Activated CD8-positive, alpha-beta T cell treated with anti-CD3 and anti-CD28 coated beads, Interleukin-2, amount 10 ng/mL, durations not matched to agents 7 days and 5 days (primary cell): Measurements from ENCODE around the gene LCOR. TPM values are rescaled to one million over a fixed set of nuclear protein-coding genes. Genes with fewer than 3 reads are reported as not detected.

ENCODE experiments used
- ATAC-seq: fragments of 150-1000 bp; cut with Tn5 transposase; one replicate; pipeline ENCODE4 v1.10.0; 2021; ENCODE audit warnings: moderate library complexity
- CTCF ChIA-PET: fragments of 350-600 bp; sonication (Branson Sonifier 250); formaldehyde crosslinking; loops from one replicate; lab custom pipeline; 2021; ENCODE audit warnings: antibody characterized with exemption; lab: Charles Lee
- POLR2A ChIA-PET: fragments of 350-600 bp; sonication (Branson Sonifier 250); formaldehyde crosslinking; loops from one replicate; lab custom pipeline; 2021; ENCODE audit warnings: antibody characterized with exemption; lab: Charles Lee
- DNase-seq: peaks from one replicate; pipeline ENCODE4 v3.0.0-alpha.2; 2020
- H3K27ac Mint-ChIP-seq: one replicate; pipeline ENCODE4 v1.8.0; 2021; ENCODE audit warnings: mild to moderate bottlenecking, mixed read lengths
- H3K27me3 Mint-ChIP-seq: one replicate; pipeline ENCODE4 v1.8.0; 2021; ENCODE audit warnings: low read depth, mixed read lengths
- H3K36me3 Mint-ChIP-seq: one replicate; pipeline ENCODE4 v1.8.0; 2021; ENCODE audit warnings: low read depth, mixed read lengths
- H3K4me1 Mint-ChIP-seq: one replicate; pipeline ENCODE4 v1.8.0; 2021; ENCODE audit warnings: low read depth, mixed read lengths
- H3K4me3 Mint-ChIP-seq: one replicate; pipeline ENCODE4 v1.8.0; 2021; ENCODE audit warnings: mild to moderate bottlenecking, mixed read lengths
- H3K9me3 Mint-ChIP-seq: one replicate; pipeline ENCODE4 v1.8.0; 2022; ENCODE audit warnings: mixed read lengths; ENCODE audit not compliant: insufficient read depth
- total RNA-seq, 2 experiments: library from RNA; stranded (reverse); gene quantifications; one replicate each; pipeline ENCODE4 v1.2.3, GENCODE V29; 2021

The LCOR gene
- total RNA-seq, 2 experiments from 2014 or later: 36.6 to 37.4 TPM

- no peak for DNase-seq
- Mint-ChIP-seq H3K4me3 (no peak overlapping the region), H3K36me3 (peaks cover 28% of the 10 kb centered on the region), H3K9me3 (peaks cover 13% of the 10 kb centered on the region), H3K4me1 (peaks cover 23% of the 10 kb centered on the region), H3K27me3 (no peaks in the 10 kb centered on the region), H3K27ac (no peak overlapping the region)
- no peak for ATAC-seq
- POLR2A ChIA-PET: no interaction called here
- CTCF ChIA-PET: no interaction called here
Measured at GRCh38 chr10:96895662-96896424, 63.7 kb downstream of the LCOR start.

DNA sequence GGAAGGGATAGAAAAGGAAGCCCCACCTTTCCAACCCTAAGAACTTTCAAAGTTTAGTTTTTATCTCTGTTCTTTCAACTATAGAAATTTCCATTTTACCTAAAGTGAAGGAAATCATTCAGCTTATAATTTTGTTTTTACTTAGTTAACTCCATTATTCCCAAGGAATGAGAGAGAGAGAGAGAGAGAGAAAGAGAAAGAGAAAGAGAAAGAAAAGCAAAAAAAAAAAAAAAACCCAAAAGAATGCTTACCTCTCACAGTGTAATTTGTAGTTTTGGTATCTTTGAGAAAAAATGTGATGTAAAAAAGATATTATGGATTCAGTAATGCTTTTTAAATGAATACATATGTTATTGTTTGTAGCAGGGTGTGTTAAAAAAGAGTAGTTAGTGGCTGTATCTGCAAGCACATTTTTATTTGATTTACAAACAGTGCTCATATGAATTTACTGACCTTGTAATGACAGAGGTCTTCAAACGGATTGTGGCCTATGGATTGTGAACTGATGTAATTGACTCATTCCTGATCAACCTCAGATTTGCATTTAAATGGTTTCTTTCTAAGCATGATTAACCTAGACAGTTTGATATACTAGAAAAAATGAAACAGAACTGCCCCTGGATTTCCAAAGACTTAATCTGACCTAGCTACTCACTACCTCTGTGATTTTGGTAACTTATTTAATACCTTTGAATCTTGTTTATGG lies 64.9 kb downstream of the LCOR start:
- ATAC-seq: no peak
- peaks cover 6% of the 10 kb centered on the region for H3K9me3 Mint-ChIP-seq
- H3K27ac Mint-ChIP-seq: no peak overlapping the region
- DNase-seq: no peak
- H3K4me1 Mint-ChIP-seq: peaks cover 21% of the 10 kb centered on the region
- no peaks in the 10 kb centered on the region for H3K27me3 Mint-ChIP-seq
- H3K36me3 Mint-ChIP-seq: peaks cover 23% of the 10 kb centered on the region
- H3K4me3 Mint-ChIP-seq: no peak overlapping the region
- ChIA-PET CTCF (interaction anchor here (0.5 to 2.1 kb wide), 5 partner anchors 12 to 334 kb away, joined by 3 to 7 read pairs (median 3); no protein-coding TSS in a partner anchor), POLR2A (interaction anchor here (0.6 kb wide), 1 partner anchor 334 kb away, joined by 4 read pairs; no protein-coding TSS in a partner anchor)

GRCh38 chr10:96902117-96902516 lies 70.0 kb downstream of the LCOR start:
- no peak for ATAC-seq
- CTCF ChIA-PET: no interaction called here
- no peak for DNase-seq

GRCh38 chr10:96902731-96903358 lies 70.7 kb downstream of the LCOR start:
- no peak overlapping the region for H3K4me3 Mint-ChIP-seq

More at GRCh38 chr10:96902117-96902516, 70.0 kb downstream of the LCOR start:
- Mint-ChIP-seq H3K27me3 (no peaks in the 10 kb centered on the region), H3K9me3 (no peaks in the 10 kb centered on the region), H3K4me3 (no peak overlapping the region), H3K36me3 (peaks cover 8% of the 10 kb centered on the region), H3K27ac (no peak overlapping the region), H3K4me1 (peaks cover 12% of the 10 kb centered on the region)
- POLR2A ChIA-PET: no interaction called here

GRCh38 chr10:96904648-96905047 lies 72.5 kb downstream of the LCOR start:
- Mint-ChIP-seq H3K36me3 (peaks cover 13% of the 10 kb centered on the region), H3K9me3 (no peaks in the 10 kb centered on the region), H3K4me3 (no peak overlapping the region), H3K4me1 (peaks cover 7% of the 10 kb centered on the region), H3K27me3 (no peaks in the 10 kb centered on the region), H3K27ac (no peak overlapping the region)
- ATAC-seq (no peak), DNase-seq (no peak)
- CTCF ChIA-PET: interaction anchor here (1.2 kb wide), 1 partner anchor 75 kb away, joined by 3 read pairs; no protein-coding TSS in a partner anchor
- POLR2A ChIA-PET: no interaction called here

More at GRCh38 chr10:96902731-96903358, 70.7 kb downstream of the LCOR start:
- peaks cover 8% of the 10 kb centered on the region for H3K36me3 Mint-ChIP-seq
- no peaks in the 10 kb centered on the region for H3K27me3 Mint-ChIP-seq
- no peak overlapping the region for H3K27ac Mint-ChIP-seq
- no peaks in the 10 kb centered on the region for H3K9me3 Mint-ChIP-seq
- peaks cover 7% of the 10 kb centered on the region for H3K4me1 Mint-ChIP-seq
- CTCF ChIA-PET: no interaction called here
- POLR2A ChIA-PET: no interaction called here
- DNase-seq (no peak), ATAC-seq (no peak)

GRCh38 chr10:96906864-96907263 lies 74.8 kb downstream of the LCOR start:
- peaks cover 7% of the 10 kb centered on the region for H3K36me3 Mint-ChIP-seq
- no peak for DNase-seq
- POLR2A ChIA-PET: no interaction called here
- no peaks in the 10 kb centered on the region for H3K9me3 Mint-ChIP-seq
- no peak overlapping the region for H3K4me3 Mint-ChIP-seq
- no peak overlapping the region for H3K27ac Mint-ChIP-seq
- H3K4me1 Mint-ChIP-seq: peaks cover 8% of the 10 kb centered on the region
- no peaks in the 10 kb centered on the region for H3K27me3 Mint-ChIP-seq
- CTCF ChIA-PET: no interaction called here
- no peak for ATAC-seq

DNA sequence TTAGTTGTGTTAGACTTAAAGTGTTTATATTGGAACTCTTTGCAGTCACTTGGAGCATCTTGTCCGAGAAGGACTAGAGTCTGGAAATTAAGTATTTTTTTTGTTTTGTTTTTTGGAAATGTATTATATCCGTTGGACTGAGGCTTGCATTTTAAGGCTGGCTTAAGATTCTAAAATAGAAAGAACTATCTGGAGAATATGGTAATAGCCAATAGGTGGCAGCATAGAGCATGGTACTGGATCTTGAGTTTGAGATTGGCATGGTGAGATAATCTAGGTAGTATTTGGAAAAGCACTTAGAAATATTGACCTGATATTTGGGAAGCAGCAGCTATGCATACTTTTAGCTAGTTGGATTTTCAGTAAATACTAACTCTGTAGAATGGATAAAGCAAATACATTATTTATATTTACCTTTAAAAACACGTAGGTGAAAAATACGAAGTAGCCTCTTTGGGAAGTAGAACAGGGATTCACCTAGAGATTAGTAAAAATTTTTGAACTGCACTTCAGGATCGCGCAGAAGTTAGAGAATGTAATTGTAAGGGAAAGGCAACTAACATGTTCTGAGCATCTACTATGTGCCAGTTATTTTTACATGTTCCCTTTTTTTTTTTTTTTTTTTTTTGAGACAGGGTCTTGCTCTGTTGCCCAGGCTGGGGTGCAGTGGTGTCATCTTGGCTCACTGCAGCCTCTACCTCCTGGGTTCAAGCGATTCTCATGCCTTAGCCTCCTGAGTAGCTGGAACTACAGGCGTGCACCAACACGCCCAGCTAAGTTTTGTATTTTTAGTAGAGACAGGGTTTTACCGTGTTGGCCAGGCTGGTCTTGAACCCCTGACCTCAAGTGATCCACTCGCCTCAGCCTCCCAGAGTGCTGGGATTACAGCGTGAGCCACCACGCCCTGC lies 78.6 kb downstream of the LCOR start:
- POLR2A ChIA-PET: no interaction called here
- peak; percentile 48 for DNase-seq

GRCh38 chr10:96912405-96912804 lies 80.3 kb downstream of the LCOR start:
- CTCF ChIA-PET: interaction anchor here (0.8 to 3.9 kb wide), 7 partner anchors 11 to 125 kb away, joined by 3 to 49 read pairs (median 4); no protein-coding TSS in a partner anchor
- Mint-ChIP-seq H3K27ac (no peak overlapping the region), H3K4me1 (peaks cover 11% of the 10 kb centered on the region), H3K36me3 (peaks cover 19% of the 10 kb centered on the region), H3K27me3 (no peaks in the 10 kb centered on the region), H3K4me3 (no peak overlapping the region), H3K9me3 (no peaks in the 10 kb centered on the region)
- POLR2A ChIA-PET: no interaction called here
- ATAC-seq: no peak
- no peak for DNase-seq

More for the DNA sequence above, 78.6 kb downstream of the LCOR start:
- Mint-ChIP-seq H3K4me3 (no peak overlapping the region), H3K36me3 (peaks cover 19% of the 10 kb centered on the region), H3K27ac (no peak overlapping the region), H3K4me1 (peaks cover 11% of the 10 kb centered on the region), H3K27me3 (no peaks in the 10 kb centered on the region), H3K9me3 (no peaks in the 10 kb centered on the region)
- no peak for ATAC-seq
- CTCF ChIA-PET: interaction anchor here (0.6 to 3.9 kb wide), 23 partner anchors 9 to 1217 kb away, joined by 3 to 49 read pairs (median 4); no protein-coding TSS in a partner anchor

DNA sequence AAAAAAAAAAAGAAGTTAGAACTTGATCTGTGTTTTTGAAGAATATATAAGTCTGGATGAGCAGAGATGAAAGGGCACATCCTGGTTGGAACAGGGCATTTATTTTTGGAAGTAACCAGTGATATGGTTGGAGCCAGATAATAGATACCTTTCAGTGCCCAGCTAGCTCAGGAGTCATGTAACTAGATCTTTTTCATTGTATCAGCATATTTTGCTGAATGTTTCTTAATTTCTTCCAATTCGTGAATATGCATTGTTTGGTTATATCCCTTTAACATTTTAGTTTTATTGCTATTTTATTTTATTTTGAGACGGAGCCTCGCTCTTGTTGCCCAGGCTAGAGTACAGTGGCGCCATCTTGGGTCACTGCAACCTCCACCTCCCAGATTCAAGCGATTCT lies 81.8 kb downstream of the LCOR start:
- no peaks in the 10 kb centered on the region for H3K9me3 Mint-ChIP-seq
- POLR2A ChIA-PET: no interaction called here
- no peak overlapping the region for H3K4me3 Mint-ChIP-seq
- peaks cover 11% of the 10 kb centered on the region for H3K4me1 Mint-ChIP-seq
- peaks cover 22% of the 10 kb centered on the region for H3K36me3 Mint-ChIP-seq
- no peak overlapping the region for H3K27ac Mint-ChIP-seq
- no peak for ATAC-seq
- no peak for DNase-seq
- no peaks in the 10 kb centered on the region for H3K27me3 Mint-ChIP-seq
- CTCF ChIA-PET: interaction anchor here (1.2 kb wide), 1 partner anchor 111 kb away, joined by 5 read pairs; no protein-coding TSS in a partner anchor

- DNase-seq (no peak), ATAC-seq (no peak)
- ChIA-PET POLR2A (no interaction called here), CTCF (interaction anchor here (0.7 kb wide), 1 partner anchor 108 kb away, joined by 3 read pairs; no protein-coding TSS in a partner anchor)
- Mint-ChIP-seq H3K27me3 (no peaks in the 10 kb centered on the region), H3K4me3 (no peak overlapping the region), H3K4me1 (peaks cover 7% of the 10 kb centered on the region), H3K27ac (no peak overlapping the region), H3K9me3 (no peaks in the 10 kb centered on the region), H3K36me3 (peaks cover 18% of the 10 kb centered on the region)
Measured at GRCh38 chr10:96917628-96918027, 85.5 kb downstream of the LCOR start.
